ENCODE data around the gene PANK2. TPM values are rescaled to one million over a fixed set of nuclear protein-coding genes. Genes with fewer than 3 reads are reported as not detected.

PANK2 gene
- total and polyA plus RNA-seq, 10 of the 15 experiments (the other 5 are each of a cell fraction or from before 2014, with no cell fraction given), result 13.2 to 43.4 (median 33.3) TPM

- no TSS peak for BruUV-seq (replicated peaks)
- 64% methylated on average over 5 of the region's 5 CpGs for WGBS (ENCODE audit: insufficient coverage, insufficient replicate concordance, low lambda C conversion rate, missing lambda C conversion rate)
- CTCF ChIA-PET, result no interaction called here
- Histone ChIP-seq H3K9me3 (replicated peaks; ENCODE audit: control insufficient read depth, insufficient read depth, low read length) (no peaks in the 10 kb centered on the region), H3K9ac (ENCODE audit: control insufficient read depth, insufficient read depth, low read length) (no peak overlapping the region), H3K27ac (ENCODE audit: control insufficient read depth, insufficient read depth) (no peak overlapping the region), H4K20me1 (ENCODE audit: control insufficient read depth, insufficient read depth) (peaks cover 4% of the 10 kb centered on the region), H3K4me2 (ENCODE audit: control insufficient read depth, insufficient read depth) (no peak overlapping the region), H3K4me3 (no peak overlapping the region), H2AFZ (ENCODE audit: control insufficient read depth, low read depth, low read length) (no peak overlapping the region), H3K27me3 (replicated peaks in 1 of 2; ENCODE audit: control insufficient read depth in 2 of 2, insufficient read depth in 2 of 2, low read length in 1 of 2) (no peaks in the 10 kb centered on the region), H3K36me3 (ENCODE audit: control insufficient read depth in 2 of 2, insufficient read depth in 2 of 2, low read length in 1 of 2) (0 out of 4 replicates have a peak, but pooled peaks cover 0 to 5% of the 10 kb centered on the region in 2 experiments), H3K4me1 (ENCODE audit: control insufficient read depth, insufficient read depth, low read length) (peaks cover 31% of the 10 kb centered on the region), H3K79me2 (ENCODE audit: control insufficient read depth, insufficient read depth, low read length) (peaks cover 86% of the 10 kb centered on the region)
- TF ChIP-seq NR2C1 (IDR thresholded peaks at IDR 0.05), result no peak
- no peak for TF ChIP-seq ZSCAN29 (IDR thresholded peaks at IDR 0.05)
- TF ChIP-seq HDGF (IDR thresholded peaks at IDR 0.05), result no peak
- TF ChIP-seq POLR2A (IDR thresholded peaks at IDR 0.05; ENCODE audit: low read depth, low read length), result no peak
- TF ChIP-seq CHD2 (IDR thresholded peaks at IDR 0.05; ENCODE audit: borderline replicate concordance, low read depth, low read length), result no peak
- TF ChIP-seq ZNF274 (IDR thresholded peaks at IDR 0.05; ENCODE audit: insufficient read depth, insufficient read length), result no peak
- TF ChIP-seq EED (IDR thresholded peaks at IDR 0.05; ENCODE audit: low read depth), result no peak
- no peak for TF ChIP-seq PAX5 (IDR thresholded peaks at IDR 0.05; ENCODE audit: borderline replicate concordance, low read depth, low read length)
- TF ChIP-seq, protein P1, sequence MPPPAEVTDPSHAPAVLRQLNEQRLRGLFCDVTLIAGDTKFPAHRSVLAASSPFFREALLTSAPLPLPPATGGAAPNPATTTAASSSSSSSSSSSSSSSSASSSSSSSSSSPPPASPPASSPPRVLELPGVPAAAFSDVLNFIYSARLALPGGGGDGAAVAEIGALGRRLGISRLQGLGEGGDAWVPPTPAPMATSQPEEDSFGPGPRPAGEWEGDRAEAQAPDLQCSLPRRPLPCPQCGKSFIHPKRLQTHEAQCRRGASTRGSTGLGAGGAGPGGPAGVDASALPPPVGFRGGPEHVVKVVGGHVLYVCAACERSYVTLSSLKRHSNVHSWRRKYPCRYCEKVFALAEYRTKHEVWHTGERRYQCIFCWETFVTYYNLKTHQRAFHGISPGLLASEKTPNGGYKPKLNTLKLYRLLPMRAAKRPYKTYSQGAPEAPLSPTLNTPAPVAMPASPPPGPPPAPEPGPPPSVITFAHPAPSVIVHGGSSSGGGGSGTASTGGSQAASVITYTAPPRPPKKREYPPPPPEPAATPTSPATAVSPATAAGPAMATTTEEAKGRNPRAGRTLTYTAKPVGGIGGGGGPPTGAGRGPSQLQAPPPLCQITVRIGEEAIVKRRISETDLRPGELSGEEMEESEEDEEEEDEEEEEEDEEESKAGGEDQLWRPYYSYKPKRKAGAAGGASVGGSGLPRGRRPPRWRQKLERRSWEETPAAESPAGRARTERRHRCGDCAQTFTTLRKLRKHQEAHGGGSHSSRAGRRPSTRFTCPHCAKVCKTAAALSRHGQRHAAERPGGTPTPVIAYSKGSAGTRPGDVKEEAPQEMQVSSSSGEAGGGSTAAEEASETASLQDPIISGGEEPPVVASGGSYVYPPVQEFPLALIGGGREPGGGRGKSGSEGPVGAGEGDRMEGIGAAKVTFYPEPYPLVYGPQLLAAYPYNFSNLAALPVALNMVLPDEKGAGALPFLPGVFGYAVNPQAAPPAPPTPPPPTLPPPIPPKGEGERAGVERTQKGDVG (CRISPR knock-in tag; IDR thresholded peaks at IDR 0.05), result no peak
- TF ChIP-seq TARDBP (IDR thresholded peaks at IDR 0.05; ENCODE audit: borderline replicate concordance), result no peak
- TF ChIP-seq, protein P2, sequence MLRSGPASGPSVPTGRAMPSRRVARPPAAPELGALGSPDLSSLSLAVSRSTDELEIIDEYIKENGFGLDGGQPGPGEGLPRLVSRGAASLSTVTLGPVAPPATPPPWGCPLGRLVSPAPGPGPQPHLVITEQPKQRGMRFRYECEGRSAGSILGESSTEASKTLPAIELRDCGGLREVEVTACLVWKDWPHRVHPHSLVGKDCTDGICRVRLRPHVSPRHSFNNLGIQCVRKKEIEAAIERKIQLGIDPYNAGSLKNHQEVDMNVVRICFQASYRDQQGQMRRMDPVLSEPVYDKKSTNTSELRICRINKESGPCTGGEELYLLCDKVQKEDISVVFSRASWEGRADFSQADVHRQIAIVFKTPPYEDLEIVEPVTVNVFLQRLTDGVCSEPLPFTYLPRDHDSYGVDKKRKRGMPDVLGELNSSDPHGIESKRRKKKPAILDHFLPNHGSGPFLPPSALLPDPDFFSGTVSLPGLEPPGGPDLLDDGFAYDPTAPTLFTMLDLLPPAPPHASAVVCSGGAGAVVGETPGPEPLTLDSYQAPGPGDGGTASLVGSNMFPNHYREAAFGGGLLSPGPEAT (IDR thresholded peaks at IDR 0.05; ENCODE audit: low read depth), result no peak
- TF ChIP-seq SRF (IDR thresholded peaks at IDR 0.05; ENCODE audit: low read depth in 2 of 2, low read length in 2 of 2), result no peak
- TF ChIP-seq MXI1 (IDR thresholded peaks at IDR 0.05; ENCODE audit: low read depth, low read length), result no peak
- no peak for TF ChIP-seq CREB1 (IDR thresholded peaks at IDR 0.05; ENCODE audit: low read depth)
- TF ChIP-seq MTA3 (IDR thresholded peaks at IDR 0.05; ENCODE audit: borderline replicate concordance, low read length), result no peak
- no peak for TF ChIP-seq RCOR1 (conservative IDR thresholded peaks at IDR 0.05; ENCODE audit: low read depth, low read length)
- no peak for TF ChIP-seq IRF4 (IDR thresholded peaks at IDR 0.05; ENCODE audit: low read depth, low read length)
- no peak for TF ChIP-seq PAX8 (IDR thresholded peaks at IDR 0.05)
- TF ChIP-seq POU2F2 (IDR thresholded peaks at IDR 0.05; ENCODE audit: borderline replicate concordance, low read depth, low read length), result no peak
- RAD21 ChIA-PET (ENCODE audit: unreplicated experiment), result interaction anchor here (0.7 to 2.9 kb wide), 3 partner anchors 9 to 76 kb away, joined by 3 to 14 read pairs (median 3); no protein-coding TSS in a partner anchor
- intact Hi-C loops (cut with micrococcal nuclease; ENCODE audit: unreplicated experiment) (no loop called here), in situ Hi-C loops (cut with MboI) (no loop called here)
- no peak for FAIRE-seq
- SMC1A ChIA-PET (ENCODE audit: uncharacterized antibody, unreplicated experiment), result interaction anchor here (1.2 kb wide), 3 partner anchors 9 to 110 kb away, joined by 3 to 4 read pairs (median 3); no protein-coding TSS in a partner anchor
- POLR2A ChIA-PET, result interaction anchor here (3.8 kb wide), 1 partner anchor 10 kb away, joined by 24 read pairs; no protein-coding TSS in a partner anchor
- no peak for ATAC-seq
- DNase-seq (ENCODE audit: low read depth, low spot score), result no peak
These were observed 13.3 kb downstream of the PANK2 start for GRCh38 chr20:3902446-3902845.

Measured in GM12878 (cell line).